Thyroid gland (tissue), 4 donors: ENCODE data around the gene TBCCD1. TPM values are rescaled to one million over a fixed set of nuclear protein-coding genes. Genes with fewer than 3 reads are reported as not detected.
A peak's percentile ranks its signal among the peaks of the same experiment; 100 is the strongest.
"Not testable (repeated sequence)": the region's sequence is repeated elsewhere in the genome, so short reads cannot be mapped to it uniquely, and the experiment has no call there.

Source experiments
- DNase-seq, 2 donors: peaks; one replicate each; pipeline ENCODE4 v3.0.0-alpha.2; 2019
- H3K27ac ChIP-seq, 3 donors: fragments of 200-600 bp; sonication (generic); 1 replicate in 2 of 3; 2 replicates in 1 of 3; pipeline ENCODE4 v1.5.1; 2016 to 2019; ENCODE audit warnings: mild to moderate bottlenecking in 1 of 3, moderate library complexity in 1 of 3
- H3K27me3 ChIP-seq: fragments of 200-600 bp; sonication (generic); one replicate; pipeline ENCODE4 v1.5.1; 2019
- H3K36me3 ChIP-seq, 2 donors: fragments of 200-600 bp; sonication (generic); one replicate each; pipeline ENCODE4 v1.5.1; 2016 to 2019
- H3K4me1 ChIP-seq, 2 donors: fragments of 200-600 bp; sonication (generic); one replicate each; pipeline ENCODE4 v1.5.1; 2017 to 2019
- H3K4me3 ChIP-seq, 3 donors: fragments of 200-600 bp; sonication (generic); replicated peaks in 1 of 3; 1 replicate in 2 of 3; 2 replicates in 1 of 3; pipeline ENCODE4 v1.5.1; 2016; ENCODE audit warnings: mild to moderate bottlenecking in 1 of 3
- H3K9me3 ChIP-seq: fragments of 200-600 bp; sonication (generic); one replicate; pipeline ENCODE4 v1.5.1; 2017
- CTCF ChIP-seq, 6 experiments: fragments of 200-600 bp in 3 of 6; fragments of 450-650 bp in 3 of 6; sonication (generic) in 3 of 6; IDR thresholded peaks; one replicate each; pipeline ENCODE4 v1.5.1; 2016 to 2019; ENCODE audit warnings: antibody characterized with exemption in 6 of 6, mild to moderate bottlenecking in 2 of 6, inconsistent platforms in 1 of 6, moderate library complexity in 1 of 6
- POLR2A ChIP-seq, 2 donors: fragments of 450-650 bp; IDR thresholded peaks; one replicate each; pipeline ENCODE4 v1.6.1; 2017; ENCODE audit warnings: antibody characterized with exemption in 2 of 2, mild to moderate bottlenecking in 2 of 2, moderate library complexity in 1 of 2
- WGBS, 2 donors: methylation state at CpG; one replicate each; pipeline ENCODE4 v1.1.5; 2017; 5-methylcytosine and 5-hydroxymethylcytosine counted together
- intact Hi-C: fragments of 100-400 bp; cut with DNase I; formaldehyde crosslinking; loops from one replicate; pipeline ENCODE4 v1.15.1; 2023
- total RNA-seq, 4 donors: library from RNA; depleted of rRNA; stranded (reverse); fragments of >200 nt; gene quantifications; one replicate each; pipeline ENCODE4 v1.2.3, GENCODE V29; 2016

Gene TBCCD1
- total RNA-seq, 4 donors from 2014 or later = 20.8 to 24.3 (median 21.6) TPM

- no peak for DNase-seq
- intact Hi-C loops = no loop called here
- H3K4me3 ChIP-seq = no peak overlapping the region
- WGBS, 2 donors = 46 to 60% methylated on average over 6 of the region's 6 CpGs
- H3K36me3 ChIP-seq = no peaks in the 10 kb centered on the region
- no peaks in the 10 kb centered on the region for H3K9me3 ChIP-seq
- H3K4me1 ChIP-seq = peaks cover 0 to 14% of the 10 kb centered on the region in 2 donors
- no peak overlapping the region for H3K27ac ChIP-seq
- no peaks in the 10 kb centered on the region for H3K27me3 ChIP-seq
- no peak for TF ChIP-seq POLR2A (IDR thresholded peaks at IDR 0.05)
- no peak for TF ChIP-seq CTCF (IDR thresholded peaks at IDR 0.05)
Measured at GRCh38 chr3:186502966-186503712, 64.0 kb downstream of the TBCCD1 start.

- H3K36me3 ChIP-seq = no peaks in the 10 kb centered on the region
- H3K9me3 ChIP-seq = no peaks in the 10 kb centered on the region
- H3K4me1 ChIP-seq = peaks cover 0 to 14% of the 10 kb centered on the region in 2 donors
- WGBS, 2 donors = 30 to 42% methylated on average over 4 to 5 of the region's 5 CpGs
- no peak for TF ChIP-seq POLR2A (IDR thresholded peaks at IDR 0.05)
- no peak for TF ChIP-seq CTCF (IDR thresholded peaks at IDR 0.05)
- no peaks in the 10 kb centered on the region for H3K27me3 ChIP-seq
- DNase-seq = peak; percentile 45 to 51
- no peak overlapping the region for H3K27ac ChIP-seq
- no peak overlapping the region for H3K4me3 ChIP-seq
- intact Hi-C loops = no loop called here
Measured at GRCh38 chr3:186502138-186502948, 64.8 kb downstream of the TBCCD1 start.

- peaks cover 0 to 21% of the 10 kb centered on the region in 2 donors for H3K4me1 ChIP-seq
- WGBS, 2 donors = 88 to 94% methylated on average over 3 of the region's 3 CpGs
- H3K36me3 ChIP-seq, intact Hi-C loops, DNase-seq, H3K27ac ChIP-seq, H3K4me3 ChIP-seq, H3K27me3 ChIP-seq, H3K9me3 ChIP-seq: not testable (repeated sequence)
Measured at GRCh38 chr3:186499949-186500348, 67.2 kb downstream of the TBCCD1 start.

GRCh38 chr3:186498022-186498421, 69.1 kb downstream of the TBCCD1 start:
- H3K4me1 ChIP-seq = peaks cover 0 to 20% of the 10 kb centered on the region in 2 donors
- H3K27me3 ChIP-seq, H3K36me3 ChIP-seq, H3K9me3 ChIP-seq, intact Hi-C loops, H3K27ac ChIP-seq, H3K4me3 ChIP-seq, DNase-seq: not testable (repeated sequence)
- WGBS, 2 donors = 91 to 98% methylated on average over 2 of the region's 2 CpGs

GRCh38 chr3:186497608-186498007, 69.5 kb downstream of the TBCCD1 start:
- Histone ChIP-seq H3K4me3 (no peak overlapping the region), H3K27ac (no peak overlapping the region), H3K4me1 (peaks cover 0 to 16% of the 10 kb centered on the region in 2 donors), H3K27me3 (no peaks in the 10 kb centered on the region), H3K36me3 (no peaks in the 10 kb centered on the region), H3K9me3 (no peaks in the 10 kb centered on the region)
- DNase-seq = no peak
- WGBS, 2 donors = 82 to 97% methylated on average over 2 to 4 of the region's 4 CpGs
- TF ChIP-seq CTCF (IDR thresholded peaks at IDR 0.05) (no peak), POLR2A (IDR thresholded peaks at IDR 0.05) (no peak)
- intact Hi-C loops = no loop called here

- no peak overlapping the region for H3K27ac ChIP-seq
- TF ChIP-seq POLR2A (IDR thresholded peaks at IDR 0.05) (no peak), CTCF (IDR thresholded peaks at IDR 0.05) (no peak)
- intact Hi-C loops = no loop called here
- no peaks in the 10 kb centered on the region for H3K36me3 ChIP-seq
- no peaks in the 10 kb centered on the region for H3K9me3 ChIP-seq
- no peak for DNase-seq
- H3K4me1 ChIP-seq = peaks cover 0 to 11% of the 10 kb centered on the region in 2 donors
- no peak overlapping the region for H3K4me3 ChIP-seq
- H3K27me3 ChIP-seq = no peaks in the 10 kb centered on the region
Measured at GRCh38 chr3:186496635-186497034, 70.5 kb downstream of the TBCCD1 start.
